GM19468 (cell line): Measurements from ENCODE around the gene BTD.

Experiments
- ATAC-seq: cut with Tn5 transposase; IDR thresholded peaks from one replicate; pipeline ENCODE4 v1.9.1; 2021; ENCODE audit warnings: mild to moderate bottlenecking, moderate library complexity, moderate number of reproducible peaks; ENCODE audit not compliant: unreplicated experiment; ENCODE audit errors: extremely low read depth

Gene BTD, protein sequence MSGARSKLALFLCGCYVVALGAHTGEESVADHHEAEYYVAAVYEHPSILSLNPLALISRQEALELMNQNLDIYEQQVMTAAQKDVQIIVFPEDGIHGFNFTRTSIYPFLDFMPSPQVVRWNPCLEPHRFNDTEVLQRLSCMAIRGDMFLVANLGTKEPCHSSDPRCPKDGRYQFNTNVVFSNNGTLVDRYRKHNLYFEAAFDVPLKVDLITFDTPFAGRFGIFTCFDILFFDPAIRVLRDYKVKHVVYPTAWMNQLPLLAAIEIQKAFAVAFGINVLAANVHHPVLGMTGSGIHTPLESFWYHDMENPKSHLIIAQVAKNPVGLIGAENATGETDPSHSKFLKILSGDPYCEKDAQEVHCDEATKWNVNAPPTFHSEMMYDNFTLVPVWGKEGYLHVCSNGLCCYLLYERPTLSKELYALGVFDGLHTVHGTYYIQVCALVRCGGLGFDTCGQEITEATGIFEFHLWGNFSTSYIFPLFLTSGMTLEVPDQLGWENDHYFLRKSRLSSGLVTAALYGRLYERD

DNA sequence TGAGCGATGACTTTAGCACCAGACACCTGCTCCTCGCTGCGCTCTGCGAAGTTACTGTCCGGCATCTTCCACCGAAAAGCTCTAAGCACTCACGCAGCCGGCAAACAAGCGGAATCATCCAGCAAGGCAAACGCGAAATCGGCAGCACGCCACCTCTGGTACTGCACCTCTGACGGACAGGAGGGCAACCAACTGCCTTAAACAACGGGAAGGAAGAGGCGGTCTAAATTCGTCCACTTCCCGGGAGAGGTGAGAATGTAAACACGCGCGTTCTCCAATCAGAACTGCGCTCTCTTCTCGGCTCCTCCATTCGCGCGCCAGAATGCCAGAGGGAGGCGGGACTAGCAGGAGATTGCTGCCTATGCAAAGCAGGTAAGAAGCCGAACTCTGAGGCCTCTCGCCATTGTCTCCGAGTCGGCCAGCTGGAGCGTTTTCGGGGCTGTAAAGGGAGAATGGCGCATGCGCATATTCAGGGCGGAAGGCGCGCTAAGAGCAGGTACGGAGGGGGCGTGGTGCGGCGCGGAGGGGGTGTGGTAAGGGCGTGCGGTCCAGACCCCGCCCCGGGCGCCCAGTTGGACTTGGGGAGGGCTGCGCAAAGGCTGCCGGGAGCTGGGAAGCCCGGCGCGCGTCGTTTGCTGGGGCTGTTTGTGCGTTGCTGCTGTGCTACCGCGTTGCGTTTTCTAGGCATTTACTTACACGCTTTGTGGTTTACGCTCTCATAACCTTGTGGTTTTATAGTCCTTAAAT, at the start of gene BTD, which contains the start of gene HACL1:
TSS of gene BTD (plus strand) at position 347 of the 747 bp plus-strand sequence. CDS start 33,695 bp downstream, outside the sequence.
TSS of gene HACL1 (minus strand) at position 171 of the 747 bp plus-strand sequence. CDS start at position 65, 106 bp downstream.
- peak; percentile 87 for ATAC-seq

DNA sequence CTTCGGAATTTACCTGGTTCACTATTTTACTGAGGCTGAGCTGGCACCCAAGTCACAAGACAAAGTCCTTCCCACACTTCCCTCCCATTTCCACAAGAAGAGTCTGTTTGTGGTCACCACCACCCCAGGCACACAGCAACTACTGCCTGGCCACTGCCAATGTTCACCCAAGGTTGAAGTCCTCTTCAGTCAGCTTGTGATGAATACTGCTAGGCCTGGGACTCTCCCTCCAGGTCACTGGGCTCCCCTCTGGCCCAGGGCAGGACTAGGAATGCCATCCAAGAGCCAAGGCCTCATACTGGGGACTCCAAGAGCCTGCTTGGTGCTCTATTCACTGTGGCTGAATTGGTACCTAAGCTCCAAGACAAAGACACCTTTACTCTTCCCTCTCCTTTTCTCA, 49.6 kb upstream of the BTD start:
- no peak for ATAC-seq

- no peak for ATAC-seq
Observed at GRCh38 chr3:15553749-15554148, 47.8 kb upstream of the BTD start.

GRCh38 chr3:15556512-15556911, 45.0 kb upstream of the BTD start:
- ATAC-seq: peak; percentile 76

- no peak for ATAC-seq
Observed at GRCh38 chr3:15557511-15557946, 44.0 kb upstream of the BTD start.

DNA sequence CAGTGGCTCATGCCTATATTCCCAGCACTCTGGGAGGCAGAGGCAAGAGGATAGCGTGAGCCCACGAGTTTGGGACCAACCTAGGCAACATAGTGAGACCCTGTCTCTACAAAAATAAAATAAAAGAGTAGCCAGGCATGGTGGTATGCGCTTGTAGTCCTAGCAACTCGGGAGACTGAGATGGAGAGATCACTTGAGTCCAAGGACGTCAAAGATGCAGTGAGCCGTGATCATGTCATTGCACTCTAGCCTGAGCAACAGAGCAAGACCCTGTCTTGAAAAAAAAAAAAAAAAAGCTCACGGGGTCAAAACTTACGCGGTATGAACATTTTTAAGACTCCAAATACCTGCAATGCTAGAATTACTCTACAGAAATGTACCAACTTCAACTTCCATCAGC, 43.0 kb upstream of the BTD start:
- no peak for ATAC-seq

- ATAC-seq: no peak
Observed at GRCh38 chr3:15562560-15562959, 39.0 kb upstream of the BTD start.

DNA sequence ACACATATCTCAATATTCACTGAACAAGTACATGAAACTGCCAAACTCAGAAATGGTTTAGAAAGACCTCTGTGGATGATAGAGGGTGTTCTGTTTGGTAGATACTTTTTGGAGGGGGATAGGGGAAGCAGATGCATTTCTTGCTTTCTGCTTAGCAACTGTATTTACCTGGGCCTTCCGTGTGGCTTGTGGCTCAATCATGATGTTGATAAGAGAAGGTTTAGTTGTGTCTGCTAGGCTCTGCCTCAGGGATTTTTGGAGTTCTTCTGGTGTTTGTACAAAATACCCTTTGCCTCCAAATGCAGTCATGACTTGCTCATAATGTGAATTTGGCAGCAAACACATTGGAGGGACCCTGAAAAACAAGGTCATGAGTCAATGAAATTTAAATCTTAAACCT, 38.4 kb upstream of the BTD start:
- no peak for ATAC-seq

DNA sequence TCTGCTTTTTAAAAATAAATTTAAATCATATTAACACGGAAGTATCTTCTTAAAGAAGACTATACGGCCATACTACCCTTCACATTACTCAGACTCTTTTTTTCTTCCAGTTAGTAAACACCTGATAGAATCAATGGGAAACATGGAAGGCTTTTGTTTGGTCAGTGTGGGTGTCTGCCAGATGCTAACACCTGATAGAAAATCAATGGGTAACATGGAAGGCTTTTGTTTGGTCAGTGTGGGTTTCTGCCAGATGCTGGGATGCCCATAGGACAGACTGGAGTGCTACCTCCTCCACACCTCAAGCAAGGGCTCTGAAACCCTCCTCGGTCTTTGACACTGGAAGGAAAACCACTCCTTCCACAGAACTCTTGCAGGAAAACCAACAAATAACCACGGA, 29.4 kb upstream of the BTD start:
- ATAC-seq: no peak

- ATAC-seq: no peak
Observed at GRCh38 chr3:15575446-15575845, 26.1 kb upstream of the BTD start.

DNA sequence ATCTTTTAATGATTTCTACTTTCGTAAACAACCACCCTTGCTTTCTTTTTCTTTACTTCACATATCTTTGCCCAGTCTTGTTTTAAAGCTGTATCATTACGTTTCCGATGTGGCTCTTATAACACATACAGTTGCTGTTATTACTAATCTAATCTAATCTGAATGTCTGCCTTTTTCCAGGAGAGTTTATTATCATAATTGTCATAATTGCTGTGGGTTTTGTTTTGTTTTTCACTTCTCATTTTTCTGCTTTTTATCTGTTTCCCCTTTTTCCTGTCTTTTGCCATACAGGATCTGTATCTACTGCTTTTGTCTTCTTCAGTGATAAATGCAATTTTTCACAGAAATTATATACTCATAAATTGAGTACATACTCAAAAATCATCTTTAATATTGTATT, 25.1 kb upstream of the BTD start:
- no peak for ATAC-seq

DNA sequence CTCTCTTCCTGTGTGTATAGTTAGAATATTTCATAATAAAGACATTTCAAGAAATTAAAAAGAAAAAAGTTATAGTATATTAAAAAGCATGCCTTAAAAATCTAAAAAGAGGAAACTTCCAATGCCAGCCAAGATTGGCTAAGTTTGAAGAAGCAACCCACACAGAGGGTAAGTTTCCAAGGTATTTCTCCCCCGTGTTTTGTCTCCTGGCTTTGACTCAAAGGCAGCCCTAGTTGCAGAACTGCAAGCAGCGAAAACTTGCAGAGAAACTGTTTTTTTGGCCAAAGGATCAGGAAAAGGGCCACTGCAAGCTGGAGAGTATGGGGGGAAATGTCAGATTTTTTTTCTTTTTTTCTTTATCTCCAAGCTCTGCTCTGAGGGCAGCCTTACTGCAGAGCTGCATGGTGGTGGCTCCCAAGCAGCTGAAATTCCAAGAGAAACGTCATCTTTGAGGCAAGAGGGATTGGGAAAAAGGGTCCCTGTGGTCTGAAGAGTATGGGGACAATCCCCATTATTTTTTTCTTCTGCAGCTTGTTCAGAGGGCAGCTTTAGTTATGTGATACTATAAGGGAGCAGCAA, 23.2 kb upstream of the BTD start:
- no peak for ATAC-seq

- no peak for ATAC-seq
Observed at GRCh38 chr3:15579051-15579450, 22.5 kb upstream of the BTD start.

DNA sequence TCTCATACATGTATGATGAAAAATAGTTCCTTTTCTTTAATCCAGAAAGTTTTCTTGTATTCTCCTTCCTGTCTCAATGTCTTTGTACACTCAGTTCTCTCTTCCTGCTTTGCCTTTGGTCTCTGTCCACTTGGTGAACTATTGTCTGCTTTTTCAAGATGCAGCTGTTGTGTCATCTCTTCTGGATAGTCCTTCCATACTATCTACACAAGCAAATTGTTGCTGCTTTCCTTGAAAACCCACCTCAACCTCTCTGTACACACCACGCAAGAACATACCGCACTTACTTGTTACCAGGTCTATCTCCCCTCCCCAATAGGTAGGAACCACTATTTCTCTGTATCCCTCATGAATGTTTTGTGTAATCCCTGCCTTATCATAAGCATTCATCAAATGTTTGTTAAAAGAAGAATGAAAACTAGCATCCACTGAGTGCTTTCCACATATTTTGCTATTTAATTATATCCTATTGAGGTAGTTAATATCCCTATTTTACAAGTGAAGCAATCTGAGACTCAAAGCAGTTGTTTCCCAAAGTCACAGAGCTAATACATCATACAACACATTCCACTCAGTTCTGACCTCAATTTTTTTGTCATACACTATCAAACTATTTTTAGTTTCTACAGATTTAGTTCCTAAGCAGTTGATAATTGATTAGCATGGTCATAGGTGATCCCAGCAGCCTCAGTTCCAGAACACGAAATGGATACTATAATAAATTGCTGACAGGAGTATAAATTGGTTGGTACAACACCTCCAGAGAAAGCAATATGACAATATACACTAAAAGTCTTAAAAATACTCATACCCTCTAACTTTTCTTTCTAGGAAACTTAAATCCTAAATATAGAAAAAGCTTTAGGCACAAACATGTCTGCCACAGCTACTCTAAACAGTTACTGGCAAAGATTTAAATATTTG, 19.8 kb upstream of the BTD start:
- no peak for ATAC-seq

- no peak for ATAC-seq
Observed at GRCh38 chr3:15585111-15585845, 16.3 kb upstream of the BTD start.

DNA sequence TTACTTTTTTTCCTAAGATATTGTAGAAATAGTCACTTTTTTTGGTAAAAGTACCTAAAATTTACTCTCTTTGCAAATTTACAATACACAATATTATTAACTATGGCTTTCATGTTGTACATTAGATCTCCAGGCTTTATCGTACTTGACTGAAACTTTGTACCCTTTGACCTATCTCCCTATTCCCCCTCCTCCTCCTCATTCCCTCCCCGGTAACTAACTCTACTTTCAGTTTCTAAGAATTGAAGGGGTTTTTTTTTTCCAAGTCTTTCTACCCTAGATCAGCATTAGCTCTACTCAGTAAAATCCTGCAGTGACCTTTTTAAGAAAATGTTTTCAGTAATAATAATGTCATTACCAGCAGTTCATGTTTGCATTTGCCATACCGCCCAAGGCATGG, 10.3 kb upstream of the BTD start:
- ATAC-seq: no peak

- no peak for ATAC-seq
Observed at GRCh38 chr3:15591928-15592327, 9.6 kb upstream of the BTD start.

- ATAC-seq: no peak
Observed at GRCh38 chr3:15592968-15593367, 8.6 kb upstream of the BTD start.

DNA sequence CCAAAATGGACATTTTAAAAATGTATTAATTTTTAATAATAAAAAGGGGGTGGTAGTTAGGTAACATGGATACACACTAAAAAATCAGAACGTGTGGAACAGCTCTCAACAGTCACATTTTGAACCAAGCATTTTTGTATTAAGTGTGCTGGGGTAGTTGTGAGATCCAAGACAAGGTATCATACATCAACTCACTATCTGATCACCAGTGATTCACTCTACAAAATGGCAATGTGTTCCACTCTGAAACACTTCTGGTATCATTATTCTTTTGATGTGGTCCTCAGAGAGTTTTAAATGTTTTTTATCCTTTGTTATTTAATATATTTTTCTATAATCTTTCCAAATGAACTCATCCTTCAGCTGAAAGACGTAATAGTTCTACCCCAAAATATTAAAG, 5.6 kb upstream of the BTD start:
- no peak for ATAC-seq
